HCT116 (cell line): ENCODE measurements around the gene ENOX1. TPM values are rescaled to one million over a fixed set of nuclear protein-coding genes. Genes with fewer than 3 reads are reported as not detected.

Experiments
- ATAC-seq: fragments of 200-7000 bp; cut with Tn5 transposase; 2 replicates; pipeline ENCODE4 v1.9.1; 2020; ENCODE audit warnings: mild to moderate bottlenecking, moderate library complexity
- BruUV-seq: library from RNA; stranded (reverse); fragments of 400-500 nt; replicated peaks from 2 replicates; lab custom pipeline; 2021; lab: Mats Ljungman, UMichigan
- CTCF ChIA-PET: fragments of 300-600 bp; sonication (Branson Sonifier 250); formaldehyde crosslinking; loops from one replicate; lab custom pipeline; 2021; ENCODE audit warnings: antibody characterized with exemption; lab: Charles Lee
- POLR2A ChIA-PET: fragments of 300-600, 350-600 bp; sonication (Branson Sonifier 250); formaldehyde crosslinking; loops from one replicate; lab custom pipeline; 2021; ENCODE audit warnings: antibody characterized with exemption; lab: Charles Lee
- RAD21 ChIA-PET, 2 experiments: fragments of 300-600 bp; sonication (Branson Sonifier 250); formaldehyde crosslinking; loops; one replicate each; lab custom pipeline; 2023; ENCODE audit warnings: low total read pairs in 2 of 2; ENCODE audit not compliant: uncharacterized antibody in 2 of 2, unreplicated experiment in 2 of 2, low non-redundant PET in 1 of 2; lab: Charles Lee
- DNase-seq: peaks from one replicate; pipeline ENCODE4 v3.0.0-alpha.2; 2010; ENCODE audit warnings: low read depth, low spot score
- H2AFZ ChIP-seq: fragments of 200-600 bp; shearing (Covaris generic), sonication (generic); 2 replicates; pipeline ENCODE4 v1.6.1; 2017; ENCODE audit warnings: low read depth, mixed run types, mixed read lengths, antibody characterized with exemption, low read length; ENCODE audit not compliant: poor library complexity, severe bottlenecking
- H3K27ac ChIP-seq: 2 replicates; pipeline ENCODE4 v1.5.1; 2012; ENCODE audit warnings: low read depth, low read length
- H3K27me3 ChIP-seq: fragments of 200-600 bp; sonication (generic); 2 replicates; pipeline ENCODE4 v1.6.1; 2016; ENCODE audit warnings: mixed run types, low read length, mixed read lengths; ENCODE audit not compliant: insufficient read depth
- H3K36me3 ChIP-seq, 2 experiments: fragments of 200-500 bp in 1 of 2; fragments of 200-600 bp in 1 of 2; sonication (Bioruptor generic) in 1 of 2; sonication (generic) in 1 of 2; 2 replicates each; pipeline versions ENCODE4 v1.5.1 to v1.6.1; 2014 to 2016; ENCODE audit warnings: low read length in 2 of 2, inconsistent platforms in 1 of 2, mixed read lengths in 1 of 2, mixed run types in 1 of 2; ENCODE audit not compliant: insufficient read depth in 2 of 2, control insufficient read depth in 1 of 2
- H3K4me1 ChIP-seq, 2 experiments: fragments of 200-600 bp in 1 of 2; sonication (generic) in 1 of 2; 2 replicates each; pipeline versions ENCODE4 v1.5.1 to v1.6.1; 2012 to 2017; ENCODE audit warnings: low read length in 2 of 2, inconsistent platforms in 1 of 2, mild to moderate bottlenecking in 1 of 2, mixed read lengths in 1 of 2, mixed run types in 1 of 2, moderate library complexity in 1 of 2; ENCODE audit not compliant: insufficient read depth in 2 of 2, control insufficient read depth in 1 of 2
- H3K4me2 ChIP-seq: fragments of 200-600 bp; sonication (generic); 2 replicates; pipeline ENCODE4 v1.6.1; 2017; ENCODE audit warnings: mixed run types, low read length, mixed read lengths
- H3K4me3 ChIP-seq, 2 experiments: fragments of 200-600 bp in 1 of 2; sonication (generic) in 1 of 2; replicated peaks in 1 of 2; 2 replicates each; pipeline ENCODE4 v1.5.1; 2011 to 2016; ENCODE audit warnings: low read length in 2 of 2, control low read depth in 1 of 2, low read depth in 1 of 2, mild to moderate bottlenecking in 1 of 2, mixed read lengths in 1 of 2, mixed run types in 1 of 2
- H3K79me2 ChIP-seq: fragments of 200-600 bp; sonication (generic); 2 replicates; pipeline ENCODE4 v1.6.1; 2017; ENCODE audit warnings: mild to moderate bottlenecking, mixed run types, low read length, moderate library complexity, mixed read lengths; ENCODE audit not compliant: insufficient read depth
- H3K9ac ChIP-seq: fragments of 200-600 bp; sonication (generic); 2 replicates; pipeline ENCODE4 v1.6.1; 2016; ENCODE audit warnings: low read length, mixed read lengths
- H3K9me2 ChIP-seq: fragments of 200-600 bp; sonication (generic), shearing (Covaris generic); 2 replicates; pipeline ENCODE4 v1.6.1; 2017; ENCODE audit warnings: mixed run types, mild to moderate bottlenecking, moderate library complexity; ENCODE audit not compliant: insufficient read depth
- H3K9me3 ChIP-seq, 2 experiments: fragments of 200-500 bp in 1 of 2; fragments of 200-600 bp in 1 of 2; sonication (Bioruptor generic) in 1 of 2; sonication (generic) in 1 of 2; 2 replicates each; pipeline ENCODE4 v1.6.1; 2014 to 2017; ENCODE audit warnings: low read length in 2 of 2, mixed read lengths in 2 of 2, inconsistent platforms in 1 of 2, low read depth in 1 of 2, mild to moderate bottlenecking in 1 of 2, mixed run types in 1 of 2, moderate library complexity in 1 of 2; ENCODE audit not compliant: control insufficient read depth in 1 of 2, insufficient read depth in 1 of 2
- H4K20me1 ChIP-seq: fragments of 200-600 bp; sonication (generic), shearing (Covaris generic); 2 replicates; pipeline ENCODE4 v1.6.1; 2017; ENCODE audit warnings: mixed run types, mild to moderate bottlenecking, moderate library complexity; ENCODE audit not compliant: insufficient read depth
- CBX3 ChIP-seq: IDR thresholded peaks from 2 replicates; pipeline ENCODE4 v1.6.1; 2012; ENCODE audit warnings: low read depth
- ELF1 ChIP-seq: IDR thresholded peaks from 2 replicates; pipeline ENCODE4 v1.6.1; 2012; ENCODE audit warnings: low read depth, borderline replicate concordance
- POLR2A ChIP-seq: IDR thresholded peaks from 2 replicates; pipeline ENCODE4 v1.7.0; 2011; ENCODE audit warnings: borderline replicate concordance; ENCODE audit not compliant: insufficient read depth, insufficient read length; ENCODE audit errors: extremely low read depth
- REST ChIP-seq: IDR thresholded peaks from 2 replicates; pipeline ENCODE4 v1.6.1; 2012; ENCODE audit warnings: low read depth
- SP1 ChIP-seq: IDR thresholded peaks from 2 replicates; pipeline ENCODE4 v1.6.1; 2012; ENCODE audit warnings: low read depth
- ZNF274 ChIP-seq: fragments of 200-500 bp; sonication (Bioruptor generic); IDR thresholded peaks from 2 replicates; pipeline ENCODE4 v1.6.1; 2014; ENCODE audit warnings: mild to moderate bottlenecking, low read depth, low read length, inconsistent platforms
- intact Hi-C: fragments of 100-400 bp; cut with micrococcal nuclease; formaldehyde crosslinking; loops from 2 replicates; pipeline ENCODE4 v1.10.0; 2022
- total RNA-seq: library from RNA; stranded (reverse); gene quantifications from one replicate; pipeline ENCODE4 v1.2.1, GENCODE V29; 2021; ENCODE audit not compliant: unreplicated experiment
- TF ChIP-seq, protein P1 (sequence below), 3 experiments: fragments of 200-600 bp in 1 of 3; sonication (generic) in 1 of 3; IDR thresholded peaks in 2 of 3; conservative IDR thresholded peaks in 1 of 3; 2 replicates each; pipeline ENCODE4 v1.5.1; 2012 to 2017; ENCODE audit warnings: low read depth in 2 of 3, low read length in 2 of 3, antibody characterized with exemption in 1 of 3, borderline replicate concordance in 1 of 3, control low read depth in 1 of 3, mild to moderate bottlenecking in 1 of 3, mixed read lengths in 1 of 3, mixed run types in 1 of 3, moderate library complexity in 1 of 3; ENCODE audit not compliant: insufficient read depth in 1 of 3
- TF ChIP-seq, protein P2 (sequence below): IDR thresholded peaks from 2 replicates; pipeline ENCODE4 v1.6.1; 2012

Gene ENOX1
- total RNA-seq, 1 experiment from 2014 or later = 4.5 TPM

GRCh38 chr13:43732726-43733125 is 54.0 kb downstream of the ENOX1 start (continued):
- TF ChIP-seq, protein P1, sequence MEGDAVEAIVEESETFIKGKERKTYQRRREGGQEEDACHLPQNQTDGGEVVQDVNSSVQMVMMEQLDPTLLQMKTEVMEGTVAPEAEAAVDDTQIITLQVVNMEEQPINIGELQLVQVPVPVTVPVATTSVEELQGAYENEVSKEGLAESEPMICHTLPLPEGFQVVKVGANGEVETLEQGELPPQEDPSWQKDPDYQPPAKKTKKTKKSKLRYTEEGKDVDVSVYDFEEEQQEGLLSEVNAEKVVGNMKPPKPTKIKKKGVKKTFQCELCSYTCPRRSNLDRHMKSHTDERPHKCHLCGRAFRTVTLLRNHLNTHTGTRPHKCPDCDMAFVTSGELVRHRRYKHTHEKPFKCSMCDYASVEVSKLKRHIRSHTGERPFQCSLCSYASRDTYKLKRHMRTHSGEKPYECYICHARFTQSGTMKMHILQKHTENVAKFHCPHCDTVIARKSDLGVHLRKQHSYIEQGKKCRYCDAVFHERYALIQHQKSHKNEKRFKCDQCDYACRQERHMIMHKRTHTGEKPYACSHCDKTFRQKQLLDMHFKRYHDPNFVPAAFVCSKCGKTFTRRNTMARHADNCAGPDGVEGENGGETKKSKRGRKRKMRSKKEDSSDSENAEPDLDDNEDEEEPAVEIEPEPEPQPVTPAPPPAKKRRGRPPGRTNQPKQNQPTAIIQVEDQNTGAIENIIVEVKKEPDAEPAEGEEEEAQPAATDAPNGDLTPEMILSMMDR (IDR thresholded peaks at IDR 0.05 in 2 of 3, conservative IDR thresholded peaks at IDR 0.05 in 1 of 3; ENCODE audit: borderline replicate concordance in 1 of 3, insufficient read depth in 1 of 3, low read depth in 2 of 3, low read length in 2 of 3) = no peak
- TF ChIP-seq ELF1 = no peak
- no peak for TF ChIP-seq REST
- TF ChIP-seq, protein P2, sequence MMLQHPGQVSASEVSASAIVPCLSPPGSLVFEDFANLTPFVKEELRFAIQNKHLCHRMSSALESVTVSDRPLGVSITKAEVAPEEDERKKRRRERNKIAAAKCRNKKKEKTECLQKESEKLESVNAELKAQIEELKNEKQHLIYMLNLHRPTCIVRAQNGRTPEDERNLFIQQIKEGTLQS = no peak
- no peak for TF ChIP-seq CBX3
- no peak for TF ChIP-seq POLR2A
- TF ChIP-seq ZNF274 = no peak

DNA sequence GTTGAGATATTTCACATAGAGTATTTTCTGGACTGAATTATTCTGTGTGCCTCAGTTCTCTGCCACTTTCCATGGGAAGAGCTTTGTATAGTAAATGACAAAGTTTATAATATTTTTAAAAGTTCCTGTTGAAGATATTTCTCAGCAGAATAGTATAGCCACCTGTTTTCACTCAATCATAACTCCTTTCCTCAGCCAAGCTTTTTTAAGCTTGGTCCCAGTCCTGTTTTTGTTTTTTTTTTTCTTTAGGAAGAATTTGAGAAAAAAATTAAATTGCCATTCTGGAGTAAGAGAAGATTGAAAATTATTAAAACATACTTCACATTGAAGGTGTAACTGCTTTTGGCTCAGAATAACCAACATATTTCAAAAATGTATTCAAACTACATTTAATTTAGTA is 55.5 kb downstream of the ENOX1 start:
- Histone ChIP-seq H3K27me3 (peaks cover 16% of the 10 kb centered on the region), H3K9ac (no peak overlapping the region), H3K9me3 (no peaks in the 10 kb centered on the region), H2AFZ (no peak overlapping the region), H3K27ac (no peak overlapping the region), H3K4me3 (no peak overlapping the region), H3K4me1 (no peaks in the 10 kb centered on the region), H3K9me2 (no peaks in the 10 kb centered on the region), H3K4me2 (no peak overlapping the region), H4K20me1 (no peaks in the 10 kb centered on the region), H3K79me2 (no peaks in the 10 kb centered on the region), H3K36me3 (no peaks in the 10 kb centered on the region)
- intact Hi-C loops = no loop called here
- no peak for ATAC-seq
- TF ChIP-seq SP1 = no peak
- POLR2A ChIA-PET = no interaction called here
- no TSS peak for BruUV-seq
- CTCF ChIA-PET = no interaction called here
- RAD21 ChIA-PET = no interaction called here
- DNase-seq = no peak
